DOHH2 (cell line): ENCODE measurements around the gene PKN3.

ENCODE experiments used
- H3F3A ChIP-seq: fragments of 200-600 bp; sonication (generic), shearing (Covaris generic); 2 replicates; pipeline ENCODE4 v1.6.0; 2016; ENCODE audit warnings: antibody characterized with exemption, mild to moderate bottlenecking; ENCODE audit not compliant: control insufficient read depth, insufficient read depth
- H3K27ac ChIP-seq: fragments of 200-600 bp; sonication (generic); 2 replicates; pipeline ENCODE4 v1.5.1; 2014; ENCODE audit warnings: low read depth, mild to moderate bottlenecking, low read length, moderate library complexity
- H3K27me3 ChIP-seq: fragments of 200-600 bp; sonication (generic); 2 replicates; pipeline ENCODE4 v1.6.1; 2014; ENCODE audit warnings: mild to moderate bottlenecking, low read length, mixed read lengths; ENCODE audit not compliant: control insufficient read depth
- H3K36me3 ChIP-seq: fragments of 200-600 bp; sonication (generic); 2 replicates; pipeline ENCODE4 v1.6.1; 2014; ENCODE audit warnings: mild to moderate bottlenecking, low read length, moderate library complexity, mixed read lengths; ENCODE audit not compliant: control insufficient read depth
- H3K4me1 ChIP-seq: fragments of 200-600 bp; sonication (generic); 2 replicates; pipeline ENCODE4 v1.6.1; 2014; ENCODE audit warnings: mild to moderate bottlenecking, low read length, mixed read lengths; ENCODE audit not compliant: control insufficient read depth
- H3K4me2 ChIP-seq: fragments of 200-600 bp; sonication (generic); 2 replicates; pipeline ENCODE4 v1.6.0; 2014; ENCODE audit warnings: mild to moderate bottlenecking, low read length, moderate library complexity
- H3K4me3 ChIP-seq: fragments of 200-600 bp; sonication (generic); 2 replicates; pipeline ENCODE4 v1.5.1; 2014; ENCODE audit warnings: mild to moderate bottlenecking, low read length, mixed read lengths
- H3K79me2 ChIP-seq: fragments of 200-600 bp; sonication (generic); 2 replicates; pipeline ENCODE4 v1.6.1; 2014; ENCODE audit warnings: mild to moderate bottlenecking, low read length, mixed read lengths; ENCODE audit not compliant: control insufficient read depth
- H3K9me2 ChIP-seq: fragments of 200-600 bp; sonication (generic); replicated peaks from 2 replicates; pipeline ENCODE4 v1.6.1; 2014; ENCODE audit warnings: mild to moderate bottlenecking, low read length, mixed read lengths; ENCODE audit not compliant: control insufficient read depth
- H3K9me3 ChIP-seq: fragments of 200-600 bp; sonication (generic); 2 replicates; pipeline ENCODE4 v1.6.1; 2014; ENCODE audit warnings: antibody characterized with exemption, low read length, mixed read lengths; ENCODE audit not compliant: control insufficient read depth, insufficient read depth
- H4K20me1 ChIP-seq: fragments of 200-600 bp; sonication (generic); 2 replicates; pipeline ENCODE4 v1.6.0; 2014; ENCODE audit warnings: low read depth, mild to moderate bottlenecking, antibody characterized with exemption, low read length, moderate library complexity; ENCODE audit not compliant: control insufficient read depth, insufficient read depth
- EZH2phosphoT487 ChIP-seq: fragments of 200-600 bp; sonication (generic); IDR thresholded peaks from 2 replicates; pipeline ENCODE4 v1.6.1; 2017; ENCODE audit warnings: borderline replicate concordance, mild to moderate bottlenecking, antibody characterized with exemption, low read length, moderate library complexity, mixed read lengths
- TF ChIP-seq, protein P1 (sequence below): fragments of 200-600 bp; sonication (generic); IDR thresholded peaks from one replicate; pipeline ENCODE4 v1.5.1; 2014; ENCODE audit warnings: antibody characterized with exemption, mild to moderate bottlenecking, low read depth, low read length; ENCODE audit not compliant: poor library complexity, severe bottlenecking

PKN3 gene

DNA sequence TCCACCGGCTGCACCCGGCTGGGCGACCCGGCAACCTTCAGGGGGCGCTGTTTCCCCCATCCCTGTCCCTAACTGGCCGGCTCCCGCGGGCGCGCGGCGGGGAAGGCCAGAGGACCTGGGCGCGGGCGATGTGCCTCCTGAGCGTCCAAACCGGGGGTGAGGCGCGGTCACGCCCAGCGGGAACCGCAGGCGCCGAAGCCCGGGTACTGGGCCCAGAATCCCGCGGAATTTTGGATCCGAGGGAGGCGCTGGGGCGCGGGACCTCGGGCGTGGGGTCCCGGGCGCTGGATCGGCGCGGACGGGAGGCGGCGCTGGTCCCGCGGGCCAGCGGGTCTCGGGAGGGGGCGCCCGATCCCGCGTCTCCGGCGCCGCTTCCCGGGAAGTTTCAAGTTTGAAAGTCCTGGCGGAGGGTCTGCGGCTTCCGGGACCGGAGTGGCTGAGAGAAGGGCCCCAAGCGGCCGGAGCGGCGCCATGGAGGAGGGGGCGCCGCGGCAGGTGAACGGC lies at the start of gene PKN3:
Gene PKN3, plus strand, starts transcription at position 59 of the 504 bp plus-strand sequence. Its CDS starts 413 bp downstream, at position 472.
- Histone ChIP-seq H4K20me1 (no peaks in the 10 kb centered on the region), H3K79me2 (peaks cover 3% of the 10 kb centered on the region; the same call in 1 of the 2 replicates), H3K9me2 (no peaks in the 10 kb centered on the region), H3K27me3 (no peaks in the 10 kb centered on the region), H3K36me3 (no peaks in the 10 kb centered on the region), H3K9me3 (no peaks in the 10 kb centered on the region), H3F3A (peaks cover 17% of the 10 kb centered on the region), H3K4me3 (peak within 1 kb of the TSS; percentile 93), H3K4me1 (peaks cover 13% of the 10 kb centered on the region), H3K27ac (no peak within 1 kb of the TSS), H3K4me2 (peak within 1 kb of the TSS; percentile 87)
- TF ChIP-seq, protein P1, sequence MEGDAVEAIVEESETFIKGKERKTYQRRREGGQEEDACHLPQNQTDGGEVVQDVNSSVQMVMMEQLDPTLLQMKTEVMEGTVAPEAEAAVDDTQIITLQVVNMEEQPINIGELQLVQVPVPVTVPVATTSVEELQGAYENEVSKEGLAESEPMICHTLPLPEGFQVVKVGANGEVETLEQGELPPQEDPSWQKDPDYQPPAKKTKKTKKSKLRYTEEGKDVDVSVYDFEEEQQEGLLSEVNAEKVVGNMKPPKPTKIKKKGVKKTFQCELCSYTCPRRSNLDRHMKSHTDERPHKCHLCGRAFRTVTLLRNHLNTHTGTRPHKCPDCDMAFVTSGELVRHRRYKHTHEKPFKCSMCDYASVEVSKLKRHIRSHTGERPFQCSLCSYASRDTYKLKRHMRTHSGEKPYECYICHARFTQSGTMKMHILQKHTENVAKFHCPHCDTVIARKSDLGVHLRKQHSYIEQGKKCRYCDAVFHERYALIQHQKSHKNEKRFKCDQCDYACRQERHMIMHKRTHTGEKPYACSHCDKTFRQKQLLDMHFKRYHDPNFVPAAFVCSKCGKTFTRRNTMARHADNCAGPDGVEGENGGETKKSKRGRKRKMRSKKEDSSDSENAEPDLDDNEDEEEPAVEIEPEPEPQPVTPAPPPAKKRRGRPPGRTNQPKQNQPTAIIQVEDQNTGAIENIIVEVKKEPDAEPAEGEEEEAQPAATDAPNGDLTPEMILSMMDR: peak; percentile 98
- TF ChIP-seq EZH2phosphoT487: no peak

DNA sequence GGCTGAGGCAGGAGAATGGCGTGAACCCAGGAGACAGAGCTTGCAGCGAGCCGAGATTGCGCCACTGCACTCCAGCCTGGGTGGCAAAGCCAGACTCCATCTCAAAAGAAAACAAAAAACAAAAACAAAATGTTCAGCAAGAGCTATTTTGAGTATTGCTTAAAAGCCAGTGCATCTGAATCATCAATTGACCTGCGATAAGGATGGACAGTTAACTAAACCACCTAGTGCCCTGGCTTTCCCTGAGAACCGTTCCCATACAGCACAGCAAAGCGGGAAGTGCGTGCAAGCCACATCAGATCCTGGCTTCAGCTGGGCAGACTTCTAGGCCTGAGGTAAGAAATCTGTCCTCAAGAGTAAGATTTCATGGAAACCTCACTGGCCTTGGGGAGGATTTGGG lies 48.4 kb upstream of the PKN3 start:
- H4K20me1 ChIP-seq: no peaks in the 10 kb centered on the region
- peak overlapping the region; percentile 52; the same call in 1 of the 2 replicates for H3K4me2 ChIP-seq
- no peak overlapping the region for H3K27ac ChIP-seq
- TF ChIP-seq, protein P1: no peak
- no peaks in the 10 kb centered on the region for H3K9me3 ChIP-seq
- H3F3A ChIP-seq: peaks cover 4% of the 10 kb centered on the region; the same call in 1 of the 2 replicates
- no peaks in the 10 kb centered on the region for H3K27me3 ChIP-seq
- H3K36me3 ChIP-seq: peaks cover 17% of the 10 kb centered on the region
- no peaks in the 10 kb centered on the region for H3K9me2 ChIP-seq
- peaks cover 24% of the 10 kb centered on the region for H3K4me1 ChIP-seq
- H3K79me2 ChIP-seq: peaks cover 18% of the 10 kb centered on the region
- H3K4me3 ChIP-seq: no peak overlapping the region

DNA sequence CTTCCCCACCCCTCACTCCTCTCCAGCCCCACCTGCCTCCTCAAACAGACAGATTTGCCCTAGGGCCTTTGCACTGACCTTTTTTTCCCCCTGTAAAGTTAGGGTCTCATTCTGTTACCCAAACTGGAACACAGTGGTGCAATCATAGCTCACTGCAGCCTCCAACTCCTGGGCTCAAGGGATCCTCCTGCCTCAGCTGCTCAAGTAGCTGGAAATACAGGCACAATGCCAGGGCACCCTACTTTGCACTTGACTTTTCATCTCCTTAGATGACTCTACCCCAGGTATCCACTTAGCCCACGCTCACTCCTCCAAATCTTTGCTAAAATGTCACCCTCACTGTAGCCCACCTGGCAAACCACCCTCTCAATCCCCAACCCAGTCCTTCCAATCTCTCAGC lies 47.8 kb upstream of the PKN3 start:
- Histone ChIP-seq H3K79me2 (peaks cover 13% of the 10 kb centered on the region), H3K9me3 (no peaks in the 10 kb centered on the region), H3K4me3 (peak overlapping the region; percentile 42), H3F3A (peaks cover 4% of the 10 kb centered on the region; the same call in 1 of the 2 replicates), H3K27me3 (no peaks in the 10 kb centered on the region), H3K4me2 (peak overlapping the region; percentile 52), H3K36me3 (peaks cover 14% of the 10 kb centered on the region), H3K9me2 (no peaks in the 10 kb centered on the region), H3K27ac (0 out of 2 replicates have a peak overlapping the region, but pooled peaks have one; percentile 15), H4K20me1 (no peaks in the 10 kb centered on the region), H3K4me1 (peaks cover 22% of the 10 kb centered on the region)
- TF ChIP-seq, protein P1: no peak
- TF ChIP-seq EZH2phosphoT487: no peak
